ENCODE measurements around the gene FAM162A.

FAM162A gene

DNA sequence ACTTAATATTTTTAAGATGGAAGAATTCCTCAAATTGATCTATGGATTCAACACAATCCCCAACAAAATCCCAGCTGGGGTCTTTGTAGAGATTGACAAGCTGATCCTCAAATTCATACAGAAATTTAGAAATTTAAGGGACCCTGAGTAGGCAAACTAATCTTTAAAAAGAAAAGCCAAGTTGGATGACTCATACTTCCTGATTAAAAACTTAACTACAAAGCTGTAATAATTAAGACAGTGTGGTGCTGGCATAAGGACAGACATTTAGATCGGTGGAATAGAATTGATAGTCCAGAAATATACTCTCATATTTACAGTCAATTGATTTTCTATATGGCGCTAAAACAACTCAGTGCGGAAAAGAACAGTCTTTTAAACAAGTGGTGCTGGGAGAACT is 11.6 kb downstream of the FAM162A start:
- FAIRE-seq = no peak

GRCh38 chr3:122396511-122396910 is 12.5 kb downstream of the FAM162A start:
- DNase-seq (ENCODE audit: insufficient read length, low spot score) (no peak), FAIRE-seq (no peak)
- no peak for TF ChIP-seq POLR2A (IDR thresholded peaks at IDR 0.05; ENCODE audit: low read depth, low read length)

More for the DNA sequence above, 11.6 kb downstream of the FAM162A start:
- TF ChIP-seq POLR2A (IDR thresholded peaks at IDR 0.05; ENCODE audit: low read depth, low read length) = no peak
- no peak for DNase-seq (ENCODE audit: insufficient read length, low spot score)

DNA sequence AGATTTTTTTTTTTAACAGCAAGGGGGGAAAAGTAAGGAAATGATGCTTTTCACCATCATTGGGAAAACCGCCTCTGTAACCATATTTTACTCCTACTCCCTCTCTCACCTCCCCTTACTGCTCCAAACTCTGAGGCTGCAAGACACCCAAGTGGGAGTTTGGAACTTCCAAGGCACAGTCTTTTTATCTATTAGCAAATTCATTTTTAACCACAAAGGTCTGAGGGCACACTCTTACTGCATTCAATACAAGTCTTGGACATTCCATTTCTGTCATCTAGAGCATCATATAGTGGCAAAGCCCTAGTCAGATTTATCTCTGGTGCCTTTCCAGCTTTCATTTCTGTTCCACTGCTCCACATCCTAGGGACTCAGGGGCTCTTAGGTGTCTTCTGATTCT is 13.2 kb downstream of the FAM162A start:
- TF ChIP-seq POLR2A (IDR thresholded peaks at IDR 0.05; ENCODE audit: low read depth, low read length) = no peak
- no peak for DNase-seq (ENCODE audit: insufficient read length, low spot score)
- FAIRE-seq = no peak

DNA sequence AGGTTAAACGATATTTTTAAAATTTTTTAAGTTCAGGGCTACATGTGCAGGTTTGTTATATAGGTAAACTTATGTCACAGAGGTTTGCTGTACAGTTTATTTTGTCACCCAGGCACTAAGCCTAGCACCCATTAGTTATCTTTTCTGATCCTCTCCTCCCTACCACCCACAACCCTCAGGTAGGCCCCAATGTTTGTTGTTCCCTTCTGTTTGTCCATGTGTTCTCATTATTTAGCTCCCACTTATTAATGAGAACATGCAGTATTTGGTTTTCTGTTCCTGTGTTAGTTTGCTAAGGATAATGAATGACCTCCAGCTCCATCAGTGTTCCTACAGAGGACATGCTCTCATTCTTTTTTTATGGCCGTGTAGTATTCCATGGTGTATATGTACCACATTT is 14.9 kb downstream of the FAM162A start:
- FAIRE-seq (no peak), DNase-seq (ENCODE audit: insufficient read length, low spot score) (no peak)
- TF ChIP-seq POLR2A (IDR thresholded peaks at IDR 0.05; ENCODE audit: low read depth, low read length) = no peak

- DNase-seq (ENCODE audit: insufficient read length, low spot score) = no peak
- TF ChIP-seq POLR2A (IDR thresholded peaks at IDR 0.05; ENCODE audit: low read depth, low read length) = no peak
- no peak for FAIRE-seq
Observed at GRCh38 chr3:122403489-122403888, 19.5 kb downstream of the FAM162A start.

- DNase-seq (ENCODE audit: insufficient read length, low spot score) = no peak
- no peak for TF ChIP-seq POLR2A (IDR thresholded peaks at IDR 0.05; ENCODE audit: low read depth, low read length)
- FAIRE-seq = no peak
Observed at GRCh38 chr3:122405015-122405414, 21.0 kb downstream of the FAM162A start.

DNA sequence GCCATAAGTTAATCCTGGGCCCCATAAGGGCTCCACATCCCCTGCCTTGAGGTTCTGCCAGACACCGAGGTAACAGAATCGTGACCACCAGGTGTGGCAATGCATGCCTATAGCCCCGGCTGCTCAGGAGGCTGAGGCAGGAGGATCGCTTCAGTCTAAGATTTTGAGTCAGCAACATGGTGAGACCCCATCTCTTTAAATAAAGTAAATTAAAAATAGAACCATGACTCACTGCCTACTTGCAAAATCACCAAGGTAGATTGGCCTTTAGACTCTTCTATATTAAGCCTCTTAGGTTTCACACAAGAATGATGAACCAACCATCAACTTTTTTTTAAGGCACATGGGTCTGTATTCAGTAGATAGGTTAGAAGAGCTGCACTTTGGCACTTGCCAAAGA is 22.2 kb downstream of the FAM162A start:
- TF ChIP-seq POLR2A (IDR thresholded peaks at IDR 0.05; ENCODE audit: low read depth, low read length) = no peak
- FAIRE-seq (no peak), DNase-seq (ENCODE audit: insufficient read length, low spot score) (no peak)

GRCh38 chr3:122407946-122408345 is 24.0 kb downstream of the FAM162A start:
- TF ChIP-seq POLR2A (IDR thresholded peaks at IDR 0.05; ENCODE audit: low read depth, low read length) = no peak
- DNase-seq (ENCODE audit: insufficient read length, low spot score) (no peak), FAIRE-seq (no peak)

GRCh38 chr3:122409446-122409845 is 25.5 kb downstream of the FAM162A start:
- FAIRE-seq (no peak), DNase-seq (ENCODE audit: insufficient read length, low spot score) (no peak)
- no peak for TF ChIP-seq POLR2A (IDR thresholded peaks at IDR 0.05; ENCODE audit: low read depth, low read length)

DNA sequence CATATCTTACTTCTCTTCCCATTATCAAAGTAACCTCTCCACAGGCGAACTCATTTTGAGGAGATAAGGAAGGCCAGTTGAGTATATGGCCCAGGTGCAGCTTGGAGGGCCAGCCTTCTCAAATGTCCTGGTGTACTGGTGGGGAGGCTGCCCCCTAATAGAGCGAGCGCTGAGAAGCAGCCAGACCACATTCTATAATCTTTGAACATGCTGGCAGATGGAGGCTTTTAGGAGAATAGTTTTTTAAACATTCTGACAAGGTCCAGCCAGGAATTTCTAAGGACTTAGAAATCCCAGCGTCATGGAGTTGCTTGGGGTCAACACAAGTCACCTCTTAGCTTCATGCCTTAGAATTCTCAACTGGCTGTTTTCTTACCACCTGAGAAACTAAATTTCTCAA is 26.1 kb downstream of the FAM162A start:
- FAIRE-seq (no peak), DNase-seq (ENCODE audit: insufficient read length, low spot score) (no peak)
- no peak for TF ChIP-seq POLR2A (IDR thresholded peaks at IDR 0.05; ENCODE audit: low read depth, low read length)

DNA sequence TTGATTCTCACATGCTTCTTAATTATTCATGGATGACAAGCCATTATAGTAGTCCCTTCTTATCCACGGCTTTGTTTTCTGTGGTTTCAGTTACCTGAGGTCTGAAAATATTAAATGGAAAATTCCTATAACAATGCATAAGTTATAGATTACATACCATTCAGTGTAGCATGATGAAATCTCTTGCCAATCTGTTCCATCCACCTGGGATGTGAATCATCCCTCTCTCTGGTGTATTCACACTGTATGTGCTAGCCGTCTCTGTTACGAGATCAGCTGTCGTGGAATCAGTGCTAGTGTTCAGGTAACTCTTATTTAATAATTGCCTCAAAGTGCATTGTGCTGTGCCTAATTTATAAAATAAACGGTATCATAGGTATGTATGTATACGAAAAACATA is 26.7 kb downstream of the FAM162A start:
- DNase-seq (ENCODE audit: insufficient read length, low spot score) (no peak), FAIRE-seq (no peak)
- no peak for TF ChIP-seq POLR2A (IDR thresholded peaks at IDR 0.05; ENCODE audit: low read depth, low read length)

DNA sequence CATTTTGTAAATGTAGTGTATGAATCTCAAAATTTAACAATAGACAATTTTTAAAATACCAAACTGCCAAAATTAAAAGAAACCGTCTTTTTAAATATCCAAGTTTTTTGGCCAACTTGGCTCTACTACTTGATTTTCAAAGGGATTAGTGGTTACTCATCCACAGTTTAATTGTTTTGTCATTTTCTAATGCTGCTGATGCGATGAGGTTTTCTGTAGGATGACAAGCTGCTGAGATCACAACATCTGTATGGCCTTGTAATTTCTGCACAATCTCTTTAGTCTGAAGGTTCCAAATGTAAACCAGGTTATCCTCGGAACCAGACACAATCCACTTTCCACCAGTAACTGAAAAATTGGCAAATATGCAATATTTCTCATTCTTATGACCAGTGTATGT is 30.4 kb downstream of the FAM162A start:
- FAIRE-seq (no peak), DNase-seq (ENCODE audit: insufficient read length, low spot score) (no peak)
- no peak for TF ChIP-seq POLR2A (IDR thresholded peaks at IDR 0.05; ENCODE audit: low read depth, low read length)

DNA sequence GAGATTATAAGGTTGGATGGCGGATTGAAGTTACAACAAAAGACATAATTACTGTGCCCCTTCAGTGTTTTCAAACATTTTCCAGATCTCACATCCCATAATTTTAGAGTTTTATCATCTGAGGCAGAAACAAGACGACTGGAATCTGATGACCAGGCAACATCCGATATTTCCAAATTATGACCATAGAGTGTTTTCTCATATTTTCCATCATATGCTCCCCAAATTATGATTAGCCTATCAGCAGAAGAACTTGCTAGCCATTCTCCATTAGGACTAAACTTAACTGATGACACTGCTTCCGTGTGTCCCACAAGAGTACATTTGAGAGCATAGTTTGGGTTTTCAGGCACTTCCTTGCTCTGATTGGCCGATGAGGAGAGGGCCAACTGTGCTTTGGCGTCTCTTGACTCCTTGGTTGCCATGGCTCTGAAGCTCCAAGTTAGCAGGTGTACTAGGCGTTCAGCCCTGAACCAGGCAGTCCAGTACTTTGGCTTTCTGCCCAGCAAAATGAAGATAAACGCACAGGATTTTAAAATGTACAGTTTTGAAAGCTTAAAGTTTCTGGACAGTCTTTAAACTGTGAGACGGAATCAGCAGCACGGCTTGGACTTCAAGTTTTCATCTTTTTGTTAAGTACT is 31.2 kb downstream of the FAM162A start:
- TF ChIP-seq POLR2A (IDR thresholded peaks at IDR 0.05; ENCODE audit: low read depth, low read length) = no peak
- peak; percentile 23 for DNase-seq (ENCODE audit: insufficient read length, low spot score)
- FAIRE-seq = peak; percentile 87

GRCh38 chr3:122415762-122416654 is 32.0 kb downstream of the FAM162A start, which contains the start of gene WDR5B:
Gene WDR5B (minus strand): TSS chr3:122416062. CDS start chr3:122415528, 534 bp downstream.
- peak; percentile 49 for TF ChIP-seq POLR2A (IDR thresholded peaks at IDR 0.05; ENCODE audit: low read depth, low read length)
- FAIRE-seq (peak; percentile 97), DNase-seq (ENCODE audit: insufficient read length, low spot score) (peak; percentile 77)

DNA sequence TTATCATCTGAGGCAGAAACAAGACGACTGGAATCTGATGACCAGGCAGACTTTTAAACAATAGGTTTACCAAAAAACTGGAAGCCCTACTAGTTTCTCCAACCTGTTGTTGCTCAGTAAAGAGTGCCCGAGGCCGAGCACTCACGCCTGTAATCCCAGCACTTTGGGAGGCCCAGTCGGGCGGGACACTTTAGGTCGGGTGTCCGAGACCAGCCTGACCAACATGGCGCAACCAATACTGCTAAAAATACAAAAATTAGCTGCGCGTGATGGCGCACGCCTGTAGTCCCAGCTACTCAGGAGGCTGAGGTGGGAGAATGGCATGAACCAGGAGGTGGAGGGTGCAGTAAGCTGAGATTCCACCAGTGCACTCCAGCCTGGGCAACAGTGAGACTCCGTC is 33.0 kb downstream of the FAM162A start:
- no peak for DNase-seq (ENCODE audit: insufficient read length, low spot score)
- no peak for TF ChIP-seq POLR2A (IDR thresholded peaks at IDR 0.05; ENCODE audit: low read depth, low read length)
- no peak for FAIRE-seq
